Pancreas (tissue), 10 donors: ENCODE measurements around the gene GMNN. TPM values are rescaled to one million over a fixed set of nuclear protein-coding genes. Genes with fewer than 3 reads are reported as not detected.
"Not testable (repeated sequence)": the region's sequence is repeated elsewhere in the genome, so short reads cannot be mapped to it uniquely, and the experiment has no call there.

Experiments
- ATAC-seq, 4 donors: fragments of 200-7000 bp; cut with Tn5 transposase; one replicate each; pipeline versions ENCODE4 v1.8.0 to v1.9.1; 2020; ENCODE audit warnings: mild to moderate bottlenecking in 4 of 4, moderate library complexity in 4 of 4
- DNase-seq, 6 donors: peaks; one replicate each; pipeline ENCODE4 v3.0.0-alpha.2; 2020
- FAIRE-seq: peaks from 2 replicates; lab custom pipeline; 2012; peaks lifted over from hg19 to GRCh38; lab: Jason Lieb, UNC
- H3K27ac ChIP-seq, 4 donors: fragments of 200-600 bp; sonication (generic); 1 replicate in 3 of 4; 2 replicates in 1 of 4; pipeline versions ENCODE4 v1.5.0 to v1.8.0; 2020
- H3K27me3 ChIP-seq, 4 donors: fragments of 200-600 bp; one replicate each; pipeline ENCODE4 v1.8.0; 2021
- H3K36me3 ChIP-seq, 3 donors: fragments of 200-600 bp; sonication (generic) in 1 of 3; one replicate each; pipeline versions ENCODE4 v1.5.0 to v1.8.0; 2020 to 2021
- H3K4me1 ChIP-seq, 3 donors: fragments of 200-600 bp; one replicate each; pipeline ENCODE4 v1.8.0; 2021
- H3K4me3 ChIP-seq, 4 donors: fragments of 200-600 bp; sonication (generic) in 2 of 4; one replicate each; pipeline versions ENCODE4 v1.5.0 to v1.8.0; 2020 to 2021
- H3K9me3 ChIP-seq, 4 donors: fragments of 200-600 bp; one replicate each; pipeline ENCODE4 v1.8.0; 2021
- CTCF ChIP-seq, 4 donors: fragments of 200-600 bp; sonication (generic) in 3 of 4; IDR thresholded peaks; one replicate each; pipeline versions ENCODE4 v1.5.0 to v1.8.0; 2021; ENCODE audit warnings: antibody characterized with exemption in 4 of 4
- WGBS, 2 donors: extraction: QIAGEN DNeasy Blood & Tissue Kit; methylation state at CpG; one replicate each; pipeline ENCODE4 v1.1.7; 2013; 5-methylcytosine and 5-hydroxymethylcytosine counted together
- intact Hi-C, 3 donors: fragments of 100-400 bp; cut with DNase I; formaldehyde crosslinking; loops; one replicate each; pipeline versions ENCODE4 v1.11.1 to v1.14.2; 2022
- polyA plus RNA-seq, 2 donors: library from polyadenylated mRNA; stranded (reverse); fragments of 200-250 nt; gene quantifications; one replicate each; pipeline ENCODE4 v1.2.3, GENCODE V29; 2013
- total RNA-seq, 6 donors: library from RNA; stranded (reverse); fragmentation: NEBNext Ultra II Directional in 4 of 6; extraction: Animal tissue kit (Norgen Biotek cat#: 25700) in 4 of 6; gene quantifications; one replicate each; pipeline versions ENCODE4 v1.2.1 to v1.2.4, GENCODE V29; 2021 to 2023
- donor health status: healthy with polysubstance abuse.
- donor health status: DM: no; HTN: no; CAD: no; lungs with moderate emphysema.
- donor health status: DM: no; HTN: no; CAD: no.
- donor health status: control.
- donor health status: control.
- donor health status: Bipolar disorder and iron deficiency.
- donor health status: DM: yes; HTN: yes; CAD: no.
- donor health status: DM: no; HTN: no; CAD: no.
- donor health status: DM: no; HTN: no; CAD: no.
- donor health status: DM: yes; HTN: yes; CAD: no.

GMNN gene
- total and polyA plus RNA-seq, 8 donors = 36.5 to 69.4 (median 50.3) TPM

GRCh38 chr6:24760210-24760609, 14.5 kb upstream of the GMNN start:
- WGBS, 2 donors = 80 to 85% methylated on average over 5 of the region's 5 CpGs
- Histone ChIP-seq H3K4me3 (no peak overlapping the region), H3K27me3 (no peaks in the 10 kb centered on the region), H3K27ac (no peak overlapping the region), H3K9me3 (no peaks in the 10 kb centered on the region), H3K4me1 (peaks cover 8 to 10% (median 9%) of the 10 kb centered on the region in 3 donors), H3K36me3 (no peaks in the 10 kb centered on the region)
- intact Hi-C loops = loop anchor here in 1 of 3 donors (10.0 kb wide), 1 partner anchor 175 kb away; no protein-coding TSS in a partner anchor
- ATAC-seq = no peak
- no peak for TF ChIP-seq CTCF (IDR thresholded peaks at IDR 0.05)
- FAIRE-seq = no peak
- no peak for DNase-seq

GRCh38 chr6:24761193-24761835, 13.4 kb upstream of the GMNN start:
- TF ChIP-seq CTCF (IDR thresholded peaks at IDR 0.05) = no peak
- ATAC-seq (no peak), FAIRE-seq (no peak)

GRCh38 chr6:24761851-24762250, 12.9 kb upstream of the GMNN start:
- intact Hi-C loops = loop anchor here in 1 of 3 donors (10.0 kb wide), 1 partner anchor 177 kb away; no protein-coding TSS in a partner anchor
- no peaks in the 10 kb centered on the region for H3K27me3 ChIP-seq
- no peaks in the 10 kb centered on the region for H3K9me3 ChIP-seq
- H3K36me3 ChIP-seq = no peaks in the 10 kb centered on the region
- H3K4me3 ChIP-seq = no peak overlapping the region
- no peak for ATAC-seq
- no peak for FAIRE-seq
- no peak overlapping the region for H3K27ac ChIP-seq
- TF ChIP-seq CTCF (IDR thresholded peaks at IDR 0.05) = no peak
- peaks cover 8 to 12% (median 10%) of the 10 kb centered on the region in 3 donors for H3K4me1 ChIP-seq
- no peak for DNase-seq

More at GRCh38 chr6:24761193-24761835, 13.4 kb upstream of the GMNN start:
- WGBS, 2 donors = 91 to 95% methylated on average over 17 of the region's 17 CpGs
- no peak for DNase-seq
- peaks cover 8 to 10% (median 9%) of the 10 kb centered on the region in 3 donors for H3K4me1 ChIP-seq
- H3K36me3 ChIP-seq = no peaks in the 10 kb centered on the region
- intact Hi-C loops = loop anchor here in 1 of 3 donors (10.0 kb wide), 1 partner anchor 177 kb away; no protein-coding TSS in a partner anchor
- H3K9me3 ChIP-seq = no peaks in the 10 kb centered on the region
- H3K27me3 ChIP-seq = no peaks in the 10 kb centered on the region
- H3K27ac ChIP-seq = no peak overlapping the region
- H3K4me3 ChIP-seq = no peak overlapping the region

GRCh38 chr6:24763578-24763977, 11.2 kb upstream of the GMNN start:
- 10 to 12% methylated on average over 3 of the region's 3 CpGs for WGBS, 2 donors
- H3K27ac ChIP-seq = peak overlapping the region in 1 of 4 donors; percentile 1
- DNase-seq = peak in 2 of 6 donors; percentile 44 to 52
- peak in 3 of 4 donors; percentile 47 to 83 (median 74) for ATAC-seq
- H3K9me3 ChIP-seq = no peaks in the 10 kb centered on the region
- TF ChIP-seq CTCF (IDR thresholded peaks at IDR 0.05) = no peak
- H3K4me3 ChIP-seq = no peak overlapping the region
- peaks cover 8 to 12% (median 10%) of the 10 kb centered on the region in 3 donors for H3K4me1 ChIP-seq
- H3K36me3 ChIP-seq = no peaks in the 10 kb centered on the region
- intact Hi-C loops = loop anchor here in 1 of 3 donors (10.0 kb wide), 1 partner anchor 179 kb away; no protein-coding TSS in a partner anchor
- no peak for FAIRE-seq
- no peaks in the 10 kb centered on the region for H3K27me3 ChIP-seq

- H3K4me1 ChIP-seq = peaks cover 8 to 12% (median 10%) of the 10 kb centered on the region in 3 donors
- H3K4me3 ChIP-seq, ATAC-seq, H3K9me3 ChIP-seq, DNase-seq, H3K27me3 ChIP-seq, H3K27ac ChIP-seq, FAIRE-seq, H3K36me3 ChIP-seq: not testable (repeated sequence)
- WGBS, 2 donors = 84% methylated on average over 20 of the region's 20 CpGs
- intact Hi-C loops = loop anchor here in 2 of 3 donors (5.0 to 10.0 kb wide), 2 partner anchors 180 to 183 kb away; no protein-coding TSS in a partner anchor
Measured at GRCh38 chr6:24764833-24765828, 9.6 kb upstream of the GMNN start.

GRCh38 chr6:24765968-24766367, 8.8 kb upstream of the GMNN start:
- FAIRE-seq, H3K36me3 ChIP-seq, H3K27me3 ChIP-seq, H3K4me3 ChIP-seq, H3K9me3 ChIP-seq, ATAC-seq: not testable (repeated sequence)
- peak in 1 of 6 donors; percentile 61 for DNase-seq
- intact Hi-C loops = loop anchor here in 2 of 3 donors (5.0 to 10.0 kb wide), 2 partner anchors 181 to 184 kb away; no protein-coding TSS in a partner anchor
- Histone ChIP-seq H3K4me1 (peaks cover 8 to 12% (median 10%) of the 10 kb centered on the region in 3 donors), H3K27ac (peak overlapping the region in 3 of 4 donors; percentile 15 to 51 (median 28))
- 82 to 94% methylated on average over 12 to 23 of the region's 26 CpGs for WGBS, 2 donors
